Kidney epithelial cell (primary cell): ENCODE measurements around the gene PRR16. TPM values are rescaled to one million over a fixed set of nuclear protein-coding genes. Genes with fewer than 3 reads are reported as not detected.
A peak's percentile ranks its signal among the peaks of the same experiment; 100 is the strongest.

Source experiments
- DNase-seq: peaks from one replicate; pipeline ENCODE4 v3.0.0-alpha.2; 2010; ENCODE audit warnings: low read depth
- H3K27me3 ChIP-seq: 2 replicates; pipeline ENCODE4 v1.6.0; 2011; ENCODE audit warnings: low read length; ENCODE audit not compliant: control insufficient read depth, insufficient read depth
- H3K36me3 ChIP-seq: 2 replicates; pipeline ENCODE4 v1.5.1; 2011; ENCODE audit warnings: low read length; ENCODE audit not compliant: control insufficient read depth, insufficient read depth
- H3K4me3 ChIP-seq: 2 replicates; pipeline ENCODE4 v1.5.1; 2011; ENCODE audit warnings: low read depth, mild to moderate bottlenecking, control low read depth, low read length
- total RNA-seq: library from RNA; depleted of rRNA; stranded (reverse); fragments of >200 nt; gene quantifications from 2 replicates; pipeline ENCODE4 v1.2.3, GENCODE V29; 2015
- TF ChIP-seq, protein P1 (sequence below): IDR thresholded peaks from 2 replicates; pipeline ENCODE4 v1.5.1; 2011; ENCODE audit warnings: mild to moderate bottlenecking, moderate library complexity, low read length, control low read depth, inconsistent platforms; ENCODE audit not compliant: insufficient read depth, poor library complexity, severe bottlenecking

PRR16 gene
- total RNA-seq, 1 donor from 2014 or later = 1.0 TPM

DNA sequence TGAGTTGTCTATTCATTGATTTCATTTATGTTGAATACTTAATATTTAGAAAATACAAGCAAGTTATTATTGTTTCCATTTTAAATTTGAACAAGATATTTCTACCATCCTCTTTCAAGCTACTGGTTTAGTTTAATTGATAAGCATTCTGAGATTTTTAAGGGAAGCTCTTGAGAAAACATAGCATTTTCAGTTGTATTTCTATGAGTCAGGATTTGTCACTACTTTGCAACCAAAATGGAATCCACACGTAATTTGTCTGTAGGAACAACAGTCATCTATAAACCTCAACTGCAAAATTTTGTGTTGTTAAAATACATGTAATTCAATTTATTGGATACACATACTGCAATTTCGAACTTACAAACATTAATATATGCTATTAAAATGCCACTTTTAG is 74.0 kb downstream of the PRR16 start:
- no peak overlapping the region for H3K4me3 ChIP-seq
- TF ChIP-seq, protein P1, sequence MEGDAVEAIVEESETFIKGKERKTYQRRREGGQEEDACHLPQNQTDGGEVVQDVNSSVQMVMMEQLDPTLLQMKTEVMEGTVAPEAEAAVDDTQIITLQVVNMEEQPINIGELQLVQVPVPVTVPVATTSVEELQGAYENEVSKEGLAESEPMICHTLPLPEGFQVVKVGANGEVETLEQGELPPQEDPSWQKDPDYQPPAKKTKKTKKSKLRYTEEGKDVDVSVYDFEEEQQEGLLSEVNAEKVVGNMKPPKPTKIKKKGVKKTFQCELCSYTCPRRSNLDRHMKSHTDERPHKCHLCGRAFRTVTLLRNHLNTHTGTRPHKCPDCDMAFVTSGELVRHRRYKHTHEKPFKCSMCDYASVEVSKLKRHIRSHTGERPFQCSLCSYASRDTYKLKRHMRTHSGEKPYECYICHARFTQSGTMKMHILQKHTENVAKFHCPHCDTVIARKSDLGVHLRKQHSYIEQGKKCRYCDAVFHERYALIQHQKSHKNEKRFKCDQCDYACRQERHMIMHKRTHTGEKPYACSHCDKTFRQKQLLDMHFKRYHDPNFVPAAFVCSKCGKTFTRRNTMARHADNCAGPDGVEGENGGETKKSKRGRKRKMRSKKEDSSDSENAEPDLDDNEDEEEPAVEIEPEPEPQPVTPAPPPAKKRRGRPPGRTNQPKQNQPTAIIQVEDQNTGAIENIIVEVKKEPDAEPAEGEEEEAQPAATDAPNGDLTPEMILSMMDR = no peak
- peak; percentile 19 for DNase-seq

GRCh38 chr5:120538644-120539043 is 74.5 kb downstream of the PRR16 start:
- no peak for DNase-seq
- TF ChIP-seq, protein P1 = no peak
- H3K36me3 ChIP-seq = no peaks in the 10 kb centered on the region
- no peak overlapping the region for H3K4me3 ChIP-seq
- no peaks in the 10 kb centered on the region for H3K27me3 ChIP-seq

More for the DNA sequence above, 74.0 kb downstream of the PRR16 start:
- H3K27me3 ChIP-seq = no peaks in the 10 kb centered on the region
- no peaks in the 10 kb centered on the region for H3K36me3 ChIP-seq

- Histone ChIP-seq H3K36me3 (no peaks in the 10 kb centered on the region), H3K4me3 (no peak overlapping the region), H3K27me3 (no peaks in the 10 kb centered on the region)
- TF ChIP-seq, protein P1 = no peak
- DNase-seq = no peak
These were observed 75.4 kb downstream of the PRR16 start for GRCh38 chr5:120539471-120539870.

DNA sequence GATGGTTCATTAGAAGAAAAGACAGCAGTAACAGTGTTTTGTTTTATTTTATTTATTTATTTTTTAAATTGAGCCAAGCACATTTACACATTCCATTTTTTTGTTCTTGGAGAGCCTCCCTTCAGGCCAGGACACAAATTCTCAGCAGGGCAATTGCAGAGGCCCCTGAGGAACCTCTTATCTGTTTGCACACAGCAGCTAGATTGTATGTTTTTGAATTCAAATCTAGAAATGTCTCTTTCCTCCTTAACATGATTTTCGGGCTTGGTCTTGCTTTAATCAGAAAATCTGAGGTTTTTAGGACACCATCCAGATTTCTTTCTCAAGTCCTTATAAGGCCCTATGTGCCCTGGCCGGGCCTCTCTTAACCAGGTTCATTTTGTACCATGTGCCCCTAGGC is 76.0 kb downstream of the PRR16 start:
- Histone ChIP-seq H3K36me3 (no peaks in the 10 kb centered on the region), H3K4me3 (no peak overlapping the region), H3K27me3 (no peaks in the 10 kb centered on the region)
- no peak for DNase-seq
- TF ChIP-seq, protein P1 = no peak

- DNase-seq = no peak
- no peaks in the 10 kb centered on the region for H3K27me3 ChIP-seq
- no peaks in the 10 kb centered on the region for H3K36me3 ChIP-seq
- TF ChIP-seq, protein P1 = no peak
- no peak overlapping the region for H3K4me3 ChIP-seq
These were observed 79.9 kb downstream of the PRR16 start for GRCh38 chr5:120544043-120544442.

GRCh38 chr5:120545007-120545406 is 80.9 kb downstream of the PRR16 start:
- DNase-seq = no peak
- TF ChIP-seq, protein P1 = no peak
- Histone ChIP-seq H3K36me3 (no peaks in the 10 kb centered on the region), H3K4me3 (no peak overlapping the region), H3K27me3 (no peaks in the 10 kb centered on the region)
